C1 segment of cervical spinal cord (tissue), 14 donors: Measurements from ENCODE around the gene SUPT5H.

Source experiments
- DNase-seq, 14 donors: peaks; one replicate each; lab custom pipeline; 2025; lab: John Stamatoyannopoulos, UW

Gene SUPT5H

GRCh38 chr19:39520541-39521484 lies 75.4 kb downstream of the SUPT5H start:
- no peak for DNase-seq

DNA sequence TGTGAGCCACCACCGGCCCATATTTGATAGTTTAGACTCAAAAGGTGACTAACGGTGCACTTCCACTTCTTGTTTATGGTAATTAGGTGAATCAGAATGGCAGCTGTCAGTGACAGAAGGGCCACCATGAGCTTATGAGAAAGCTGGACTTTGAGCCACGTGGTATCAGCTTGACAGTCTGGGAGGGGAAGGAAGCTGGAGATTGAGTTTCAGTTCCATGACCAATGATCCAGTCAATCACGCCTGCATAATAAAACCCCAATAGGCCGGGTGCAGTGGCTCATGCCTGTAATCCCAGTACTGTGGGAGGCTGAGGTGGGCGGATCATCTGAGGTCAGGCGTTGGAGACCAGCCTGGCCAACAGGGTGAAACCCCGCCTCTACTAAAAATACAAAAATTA lies 79.1 kb downstream of the SUPT5H start:
- DNase-seq, result no peak

DNA sequence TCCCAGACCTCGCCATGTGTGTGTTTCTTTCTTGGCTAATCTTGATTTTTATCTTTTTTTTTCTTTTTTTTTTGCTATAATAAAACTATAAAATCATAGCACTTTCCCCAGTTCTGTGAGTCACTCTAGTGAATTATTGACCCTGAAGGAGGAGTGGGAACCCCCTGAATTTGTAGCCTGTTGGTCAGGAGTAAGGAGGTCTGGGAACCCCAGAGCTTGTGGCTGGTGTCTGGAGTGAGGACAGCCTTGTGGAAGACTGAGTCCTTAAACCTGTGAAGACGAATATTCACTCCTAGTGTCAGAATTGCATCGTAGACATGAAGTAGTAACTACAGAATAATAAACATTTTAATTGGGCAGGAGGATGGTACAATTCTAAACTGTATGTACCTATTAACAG lies 79.8 kb downstream of the SUPT5H start:
- no peak for DNase-seq
